GM19452 (cell line): ENCODE results near the gene MRPL32.
A peak's percentile ranks its signal among the peaks of the same experiment; 100 is the strongest.
"Not testable (repeated sequence)": the region's sequence is repeated elsewhere in the genome, so short reads cannot be mapped to it uniquely, and the experiment has no call there.

Experiments used
- ATAC-seq: cut with Tn5 transposase; IDR thresholded peaks from one replicate; pipeline ENCODE4 v1.9.1; 2021; ENCODE audit not compliant: unreplicated experiment

Gene MRPL32

DNA sequence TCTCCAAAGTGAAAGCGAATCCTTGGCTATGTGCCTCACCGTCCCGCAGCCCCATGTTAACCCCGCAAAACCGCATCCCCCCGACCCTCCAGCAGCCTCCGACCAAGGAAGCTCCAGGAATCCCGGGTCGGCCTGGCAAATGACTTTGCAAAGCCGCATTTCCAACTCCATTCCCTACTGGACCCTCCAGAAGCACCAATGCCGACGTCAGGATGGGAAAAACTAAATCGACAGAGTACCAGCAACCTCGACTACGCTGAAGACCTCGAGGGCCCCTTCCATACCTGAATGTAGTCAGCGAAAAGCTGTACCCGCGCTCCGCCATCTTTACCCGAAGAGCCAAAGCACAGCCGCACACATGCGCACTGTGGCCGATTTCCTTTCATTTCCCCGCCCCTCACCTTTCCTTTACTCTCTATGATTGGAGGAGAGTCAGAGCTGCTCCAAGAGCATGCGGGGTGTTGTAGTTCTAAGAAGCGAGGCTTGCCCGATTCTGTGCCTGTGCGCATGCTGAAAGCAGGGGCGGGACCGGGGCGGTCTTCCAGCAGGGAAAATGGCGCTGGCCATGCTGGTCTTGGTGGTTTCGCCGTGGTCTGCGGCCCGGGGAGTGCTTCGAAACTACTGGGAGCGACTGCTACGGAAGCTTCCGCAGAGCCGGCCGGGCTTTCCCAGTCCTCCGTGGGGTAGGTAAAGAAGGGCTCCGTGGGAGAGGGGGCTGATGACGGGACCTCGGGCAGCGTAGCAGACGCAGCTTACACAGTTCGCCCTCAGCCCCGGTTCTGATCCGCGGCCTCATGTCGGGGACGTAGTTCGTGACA is at the start of gene MRPL32, which contains the start of gene PSMA2:
MRPL32 (plus strand) TSS at position 543 of the 818 bp plus-strand sequence; CDS start at position 554, 11 bp downstream.
PSMA2 (minus strand) TSS at position 341 of the 818 bp plus-strand sequence; CDS start at position 325, 16 bp downstream.
- peak; percentile 100 for ATAC-seq

DNA sequence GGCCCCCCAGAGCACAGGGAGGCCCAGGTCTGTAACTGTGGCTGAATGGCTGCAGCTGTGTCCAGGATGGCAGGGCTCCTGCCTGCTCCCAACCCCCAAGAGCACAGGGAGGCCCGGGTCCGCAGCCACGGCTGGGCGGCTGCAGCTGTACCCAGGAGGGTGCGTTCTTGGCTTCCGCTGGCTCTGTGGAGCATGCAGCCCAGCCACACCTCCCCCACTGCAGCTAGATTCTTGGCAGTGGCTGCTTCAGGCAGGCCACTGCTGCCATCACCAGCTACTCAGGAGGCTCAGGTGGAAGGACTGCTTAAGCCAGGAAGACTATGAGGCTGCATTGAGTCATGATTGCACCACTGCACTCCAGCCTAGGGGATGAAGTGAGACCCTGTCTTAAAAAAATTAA is 48.2 kb upstream of the MRPL32 start:
- ATAC-seq, result no peak

DNA sequence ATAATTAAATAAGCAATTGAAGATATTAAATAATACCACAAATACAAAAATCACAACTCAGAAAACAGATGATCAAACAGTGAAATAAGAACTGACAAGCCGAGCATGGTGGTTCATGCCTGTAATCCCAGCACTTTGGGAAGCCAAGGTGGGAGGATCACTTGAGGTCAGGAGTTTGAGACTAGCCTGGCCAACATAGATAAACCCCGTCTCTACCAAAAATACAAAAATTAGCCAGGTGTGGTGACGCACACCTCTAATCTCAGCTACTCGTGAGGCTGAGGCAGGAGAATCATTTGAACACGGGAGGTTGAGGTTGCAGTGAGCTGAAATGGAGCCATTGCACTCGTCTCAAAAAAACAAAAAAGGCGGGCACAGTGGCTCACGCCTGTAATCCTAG is 47.0 kb upstream of the MRPL32 start:
- not testable (repeated sequence) for ATAC-seq

DNA sequence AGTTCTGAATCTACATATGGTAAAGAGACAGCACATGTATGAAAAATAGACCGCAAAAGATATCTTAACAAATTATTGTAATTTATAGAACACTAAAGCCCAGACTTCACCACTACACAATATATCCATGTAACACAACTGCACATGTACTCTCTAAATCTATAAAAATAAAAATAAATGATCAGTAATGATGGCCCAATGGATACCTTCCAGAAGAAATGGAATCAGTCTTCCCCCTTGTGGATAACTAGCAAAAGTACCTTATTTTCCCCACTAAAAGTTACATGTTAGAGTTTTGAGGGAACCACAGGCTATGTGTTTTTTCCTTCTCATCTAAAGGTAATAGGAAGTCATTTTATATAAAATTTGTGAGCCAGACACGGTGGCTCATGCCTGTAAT is 46.0 kb upstream of the MRPL32 start:
- ATAC-seq, result no peak

DNA sequence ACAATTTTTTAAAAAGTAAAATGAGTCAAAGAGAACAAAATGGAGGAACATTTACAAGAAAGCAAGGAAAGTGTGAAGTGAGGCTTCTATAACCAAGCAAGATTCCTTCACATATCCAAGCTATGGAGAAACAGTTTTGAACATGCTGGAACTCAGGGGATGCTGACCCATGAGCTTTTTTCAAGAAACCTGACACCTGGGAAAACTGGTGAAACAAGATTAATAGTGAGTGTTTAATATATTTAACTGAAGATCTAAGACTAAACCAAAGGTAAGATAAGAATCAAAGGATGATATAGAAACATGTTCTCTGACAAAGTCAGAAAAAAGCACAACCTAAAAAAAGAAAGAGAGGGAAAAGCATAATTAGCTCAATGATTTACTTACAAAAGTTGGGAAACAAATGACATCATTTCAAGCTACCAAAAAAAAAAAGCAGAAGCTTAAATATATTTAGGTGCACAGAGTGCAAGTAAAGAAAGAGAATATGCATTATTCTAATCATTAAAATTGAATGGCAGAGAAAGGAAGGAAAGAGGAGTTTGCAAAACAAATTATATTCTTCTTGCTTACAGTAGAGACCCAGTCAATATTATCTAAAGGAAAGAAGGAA is 45.2 kb upstream of the MRPL32 start:
- ATAC-seq, result no peak

DNA sequence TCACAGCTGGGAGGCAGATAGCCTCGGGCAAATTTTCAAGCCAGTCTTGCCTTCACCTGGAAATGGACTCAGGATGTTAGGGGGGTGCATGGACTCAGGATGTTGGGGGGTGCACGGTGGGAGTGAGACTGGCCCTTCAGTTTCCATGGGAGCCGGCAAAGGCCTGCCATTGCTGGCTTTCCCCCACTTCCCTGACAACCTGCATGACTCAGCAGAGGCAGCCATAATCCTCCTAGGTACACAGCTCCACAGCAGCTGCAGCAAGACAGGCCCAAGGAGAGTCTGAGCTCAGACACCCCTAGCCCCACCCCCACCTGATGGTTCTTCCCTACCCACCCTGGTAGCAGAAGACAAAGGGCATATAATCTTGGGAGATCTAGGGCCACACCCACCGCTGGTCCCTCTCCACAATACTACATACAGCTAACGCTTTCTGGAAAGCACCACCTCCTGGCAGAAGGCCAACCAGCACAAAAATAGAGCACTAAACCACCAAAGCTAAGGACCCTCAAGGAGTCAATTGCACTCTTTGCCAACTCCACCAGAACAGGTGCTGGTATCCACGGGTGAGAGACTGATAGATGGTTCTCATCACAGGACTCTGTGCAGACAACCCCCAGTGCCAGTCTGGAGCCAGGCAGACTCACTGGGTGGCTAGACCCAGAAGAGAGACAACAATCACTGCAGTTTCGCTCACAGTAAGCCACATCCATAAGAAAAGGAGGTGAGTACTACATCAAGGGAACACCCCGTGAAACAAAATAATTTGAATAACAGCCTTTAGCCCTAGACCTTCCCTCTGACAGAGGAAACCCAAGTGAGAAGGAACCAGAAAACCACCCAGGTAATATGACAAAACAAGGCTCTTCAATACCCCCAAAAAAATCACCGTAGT is 38.6 kb upstream of the MRPL32 start:
- no peak for ATAC-seq

DNA sequence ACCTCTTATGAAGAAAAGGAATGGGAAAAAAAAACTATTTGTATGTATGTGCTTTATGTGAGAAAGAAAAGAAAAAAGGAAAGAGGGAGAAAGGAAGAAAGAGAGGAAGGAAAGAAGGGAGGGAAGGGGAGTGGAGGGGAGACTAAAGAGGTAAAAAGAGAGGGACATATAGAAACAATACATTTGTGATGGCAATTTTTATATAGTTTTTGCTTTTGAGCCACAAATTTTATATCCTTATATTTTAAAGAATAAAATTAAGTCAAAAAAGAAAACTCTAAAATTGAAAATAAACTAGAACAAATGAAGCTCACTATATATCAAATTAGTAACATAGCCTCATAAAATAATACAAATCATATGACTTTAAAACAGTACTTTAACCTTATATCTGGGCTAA is 31.3 kb upstream of the MRPL32 start:
- no peak for ATAC-seq

DNA sequence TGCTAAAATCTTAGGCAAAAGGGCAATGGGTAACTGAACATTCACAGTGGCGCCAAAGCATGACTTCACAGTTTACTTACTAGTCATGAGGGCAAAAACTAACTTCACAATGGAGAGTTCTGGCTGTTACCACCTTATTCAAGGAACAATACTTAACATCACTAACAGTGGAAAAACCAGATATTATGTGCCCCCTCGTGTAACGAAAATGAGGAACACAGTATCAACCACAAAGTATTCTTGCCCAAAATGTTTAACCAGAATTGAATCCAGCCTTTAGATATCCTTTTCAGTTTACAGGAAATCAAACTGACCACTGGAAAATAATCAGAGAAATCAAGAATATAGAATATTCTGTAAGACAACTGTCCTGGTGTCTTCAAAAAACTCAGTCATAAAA is 29.8 kb upstream of the MRPL32 start:
- no peak for ATAC-seq

DNA sequence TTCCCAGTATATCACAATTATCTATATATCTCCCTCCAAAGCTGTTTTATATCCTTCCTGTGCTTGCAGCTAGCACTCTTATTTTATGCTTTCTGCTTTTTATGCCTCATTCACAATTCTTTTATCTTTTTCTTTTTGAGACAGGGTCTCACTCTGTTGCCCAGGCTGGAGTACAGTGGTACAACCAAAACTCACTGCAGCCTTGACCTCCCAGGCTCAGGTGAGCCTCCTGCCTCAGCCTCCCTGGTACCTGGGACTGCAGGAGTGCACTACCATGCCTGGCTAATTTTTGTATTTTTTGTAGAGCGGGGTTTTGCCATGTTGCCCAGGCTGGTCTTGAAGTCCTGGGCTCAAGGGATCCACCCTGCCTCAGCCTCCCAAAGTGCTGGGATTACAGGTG is 26.0 kb upstream of the MRPL32 start:
- ATAC-seq, result no peak

DNA sequence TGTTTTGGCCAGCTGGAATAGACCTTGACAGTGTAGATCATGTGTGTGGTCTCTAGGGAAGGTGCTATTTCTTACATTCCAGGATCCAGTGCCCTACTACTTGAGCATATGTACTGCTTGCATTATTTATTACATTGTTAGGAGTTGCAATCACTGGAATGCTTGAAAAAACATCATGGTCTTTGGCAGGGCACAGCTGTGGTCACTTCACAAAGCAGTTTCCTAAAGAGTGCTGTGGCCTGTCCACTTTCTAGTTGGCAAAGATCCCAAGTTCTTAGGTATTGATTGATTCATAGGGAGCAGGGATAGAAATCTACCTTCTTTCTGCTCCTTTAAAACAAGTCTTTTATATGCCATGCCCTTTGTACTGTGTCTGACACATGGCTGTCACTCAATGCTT is 24.9 kb upstream of the MRPL32 start:
- no peak for ATAC-seq

DNA sequence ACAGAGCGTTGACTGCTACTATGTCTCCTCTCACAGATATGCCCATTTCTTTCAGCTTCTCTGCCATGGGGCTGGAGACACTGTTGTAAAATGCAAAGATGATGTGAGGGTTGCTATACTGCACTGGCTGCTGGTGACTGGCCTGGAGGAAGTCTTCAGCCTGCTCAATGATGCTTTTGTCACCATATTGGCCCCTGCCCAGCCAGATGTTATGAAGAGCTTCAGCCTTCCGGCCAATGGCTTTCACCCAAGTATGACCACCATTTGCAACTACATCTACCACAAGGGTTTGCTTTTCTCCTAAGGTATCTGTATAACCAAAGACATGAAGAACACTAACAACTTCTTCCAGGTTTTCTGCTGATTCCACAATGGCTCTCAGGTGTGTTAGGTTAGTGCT is 21.9 kb upstream of the MRPL32 start:
- ATAC-seq, result no peak

DNA sequence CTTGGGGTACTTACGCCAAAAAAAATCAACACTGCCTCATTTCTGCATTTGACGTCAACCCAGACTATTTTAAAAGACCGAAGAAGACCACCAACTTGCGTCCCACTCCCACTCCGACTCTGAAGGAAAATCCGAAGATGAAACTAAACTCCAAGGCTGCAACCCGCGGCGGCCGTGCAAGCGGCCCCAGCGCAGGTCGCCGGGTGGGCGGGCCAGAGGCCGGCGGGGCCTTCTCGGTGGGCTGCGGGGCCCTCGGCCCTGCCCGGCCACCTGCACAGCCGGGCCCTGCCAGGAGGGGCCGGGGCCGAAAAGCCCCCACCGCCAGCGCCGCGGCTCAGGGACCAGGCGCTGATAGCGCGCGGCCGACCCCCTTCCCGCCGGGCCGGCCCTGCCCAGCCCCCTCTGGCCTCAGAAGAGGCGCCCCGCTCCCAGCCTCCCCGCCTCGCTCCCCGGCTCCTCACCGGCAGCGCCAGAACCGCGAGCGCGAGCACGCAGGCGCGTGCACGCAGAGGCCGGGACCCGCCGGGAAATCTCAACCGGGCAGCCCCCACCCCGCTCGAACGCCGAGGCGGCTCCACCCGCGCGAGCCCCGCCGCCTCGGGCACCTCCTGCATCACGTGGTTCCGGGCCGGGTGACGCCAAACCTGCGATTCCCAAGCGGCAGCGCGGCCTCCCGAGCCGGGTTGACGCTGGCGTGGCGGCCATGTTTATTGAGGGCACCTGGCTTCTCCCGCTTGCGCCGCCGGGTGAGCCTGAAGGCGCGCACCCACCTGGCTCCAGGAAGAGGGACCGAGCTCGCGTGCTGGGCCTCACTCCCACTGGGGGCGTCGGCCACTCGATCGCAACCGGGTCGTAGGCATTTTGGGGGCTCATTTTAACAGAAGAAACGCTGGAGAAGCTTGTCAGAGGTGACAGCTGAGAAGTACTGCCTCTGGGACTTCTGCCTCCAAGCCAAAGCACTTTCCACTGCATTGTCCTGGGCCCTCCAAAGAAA is 20.4 kb upstream of the MRPL32 start, which contains the start of gene C7orf25:
C7orf25 (minus strand) TSS at position 617 of the 994 bp plus-strand sequence. CDS start 1,170 bp downstream, outside the sequence.
- peak; percentile 92 for ATAC-seq

DNA sequence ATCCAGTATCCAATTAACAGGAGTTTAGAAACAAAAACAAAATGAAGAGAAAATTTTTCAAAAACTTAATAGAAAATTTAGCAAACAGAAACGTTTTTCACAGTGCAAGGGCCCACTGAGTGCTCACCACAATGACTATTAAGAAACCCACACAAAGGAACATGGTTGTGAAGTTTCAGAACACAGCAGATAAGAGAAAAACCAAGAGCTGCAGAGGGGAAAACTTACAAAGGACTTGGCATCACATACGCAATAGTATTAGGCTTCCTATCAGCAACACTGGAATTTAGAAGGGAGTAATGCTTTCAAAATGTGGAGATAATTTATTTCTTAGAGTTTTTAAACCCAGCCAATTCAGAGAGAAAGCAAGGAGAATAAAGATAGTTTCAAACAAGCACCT is 18.6 kb upstream of the MRPL32 start:
- no peak for ATAC-seq

DNA sequence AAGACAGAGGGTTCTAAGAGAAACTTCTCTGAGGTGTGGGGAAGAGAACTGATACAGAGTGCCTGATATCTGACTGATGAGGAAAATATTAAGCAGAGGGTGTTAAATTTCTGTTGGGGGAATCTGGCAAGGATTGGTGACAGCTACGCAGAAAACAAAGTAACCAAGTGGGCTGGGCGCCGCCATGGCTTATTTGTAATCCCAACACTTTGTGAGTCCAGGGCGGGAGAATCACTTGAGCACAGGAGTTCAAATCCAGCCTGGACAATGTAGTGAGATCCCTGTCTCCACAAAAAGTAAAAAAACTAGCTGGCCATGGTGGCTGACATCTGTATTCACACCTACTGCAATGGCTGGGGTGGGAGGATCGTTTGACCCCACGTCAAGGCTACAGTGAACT is 18.2 kb upstream of the MRPL32 start:
- ATAC-seq, result no peak

DNA sequence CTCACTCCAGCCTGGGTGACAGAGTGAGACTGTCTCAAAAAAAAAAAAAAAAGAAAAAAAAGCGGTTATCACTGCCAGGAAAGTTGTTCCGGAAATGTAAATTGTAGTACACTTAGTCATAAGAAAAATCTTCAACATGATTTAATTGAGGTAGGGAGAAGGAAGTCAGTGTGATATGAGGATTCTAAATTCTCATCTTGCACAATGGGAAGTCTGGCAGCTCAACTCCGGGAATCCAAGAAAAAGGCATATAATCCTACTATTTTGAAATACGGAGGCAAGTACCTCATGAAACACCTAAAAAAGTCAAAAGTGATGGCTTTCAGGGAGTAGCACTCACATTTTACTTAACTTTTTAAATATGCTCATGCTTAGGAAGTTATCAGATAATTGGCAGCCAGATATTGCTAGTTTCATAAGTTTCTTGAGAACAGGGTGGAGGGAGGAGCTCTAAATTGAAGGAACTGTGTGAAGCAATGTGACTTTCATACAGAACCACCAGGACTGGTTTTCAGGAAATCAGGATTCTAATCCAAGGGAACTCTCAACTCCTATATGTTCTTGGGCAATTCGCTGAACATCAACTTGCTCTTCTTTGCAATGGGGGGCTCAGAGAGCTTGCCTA is 17.6 kb upstream of the MRPL32 start:
- no peak for ATAC-seq

DNA sequence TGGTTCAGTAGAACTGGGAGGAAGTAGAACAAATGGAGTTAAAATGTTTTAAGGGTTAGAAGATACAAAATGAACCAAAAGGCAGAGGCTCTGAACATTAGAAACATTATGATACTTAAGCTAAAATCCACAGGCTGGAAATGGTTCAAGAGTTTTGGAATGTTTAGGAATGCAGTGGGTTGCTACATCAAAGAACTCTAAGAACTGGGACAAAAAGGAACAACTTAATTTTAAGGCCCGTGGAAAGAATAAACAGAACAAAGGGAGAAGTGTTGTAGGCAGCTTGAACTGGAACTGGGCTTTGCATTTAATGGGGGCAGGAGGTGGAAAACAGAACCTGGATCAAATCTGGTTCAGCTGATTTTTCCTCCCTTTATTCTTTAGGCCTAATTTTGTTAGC is 16.8 kb upstream of the MRPL32 start:
- no peak for ATAC-seq

DNA sequence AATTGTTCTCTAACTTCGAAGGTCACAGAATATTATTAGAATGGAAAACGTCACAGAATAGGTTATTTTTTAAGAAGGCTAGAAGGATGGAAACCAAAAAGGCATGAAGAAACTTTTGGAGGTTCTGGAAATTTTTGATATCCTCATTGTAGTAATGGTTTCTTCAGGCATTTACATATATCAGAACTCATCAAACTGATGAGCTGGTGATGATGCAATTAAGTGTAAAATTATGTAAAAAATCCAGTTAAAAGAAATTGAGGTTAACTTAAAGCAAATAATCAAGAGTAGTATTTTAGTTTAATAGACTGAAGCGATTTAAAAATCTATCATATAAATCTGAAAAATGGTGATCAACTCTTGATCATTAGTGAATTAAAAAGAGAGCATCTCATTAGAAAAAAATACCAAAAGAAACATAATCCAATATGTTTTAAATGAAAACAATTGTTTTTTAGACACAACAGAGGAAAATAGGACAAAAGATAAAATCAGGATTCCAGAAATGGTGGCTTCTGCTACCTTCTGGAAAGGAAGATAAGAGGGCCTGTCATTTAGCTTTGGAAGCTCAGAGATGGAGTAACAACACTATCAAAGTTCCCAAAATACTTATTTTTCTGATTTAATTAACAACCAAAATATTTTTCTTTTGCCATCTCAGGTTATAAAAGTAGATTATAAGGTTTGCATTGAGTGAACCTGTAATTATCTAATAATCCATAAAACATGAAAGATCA is 10.0 kb upstream of the MRPL32 start:
- ATAC-seq, result no peak

DNA sequence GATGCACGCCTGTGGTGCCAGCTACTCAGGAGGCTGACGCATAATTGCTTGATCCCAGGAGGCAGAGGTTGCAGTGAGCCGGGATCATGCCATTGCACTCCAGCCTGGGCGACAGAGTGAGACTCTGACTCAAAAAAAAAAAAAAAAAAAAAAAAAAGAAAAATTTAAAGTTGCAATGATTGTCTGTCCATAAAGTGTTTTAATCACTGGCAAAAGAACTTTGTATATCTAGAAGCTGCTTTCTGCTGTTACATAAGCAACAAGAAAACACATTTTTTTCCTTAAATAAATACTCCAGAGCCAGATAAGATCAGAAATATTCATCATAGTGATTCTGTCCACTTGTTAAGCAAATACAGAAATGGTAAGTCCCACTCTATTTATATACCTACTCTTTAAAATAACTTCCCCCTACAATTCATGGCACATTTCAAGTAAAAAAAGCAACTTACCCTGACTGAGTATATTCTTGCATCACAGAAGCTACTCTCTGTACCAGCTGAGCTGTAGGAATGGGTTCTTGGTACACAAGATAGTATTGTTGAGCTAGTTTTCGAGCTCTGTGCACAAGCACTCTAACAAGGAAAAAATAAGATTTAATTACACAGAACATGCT is 7.8 kb upstream of the MRPL32 start:
- ATAC-seq, result no peak

DNA sequence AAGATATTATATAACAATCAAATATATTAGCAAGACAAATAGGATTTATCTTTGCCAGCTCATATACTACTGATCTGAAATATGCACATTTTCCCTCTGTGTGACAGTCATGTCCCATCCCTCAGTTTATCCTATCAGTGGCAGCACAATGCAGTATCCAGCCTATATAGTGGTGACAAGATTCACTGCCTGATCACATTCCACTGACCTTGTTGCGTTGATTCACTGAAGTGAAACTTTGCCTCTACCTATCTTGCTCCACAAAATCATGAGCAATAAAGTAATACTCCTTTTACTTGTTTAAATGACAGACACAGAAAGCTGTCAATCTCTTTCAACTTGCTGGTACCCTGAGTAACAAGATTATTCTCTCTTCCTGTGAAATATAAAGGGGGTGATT is 6.5 kb upstream of the MRPL32 start:
- no peak for ATAC-seq
